SU-DHL-6 (cell line): ENCODE measurements around the gene DOCK6.

Source experiments
- H2AFZ ChIP-seq: fragments of 200-600 bp; sonication (generic); 2 replicates; pipeline ENCODE4 v1.6.1; 2014; ENCODE audit warnings: low read depth, mild to moderate bottlenecking, moderate library complexity, mixed read lengths, antibody characterized with exemption, low read length; ENCODE audit not compliant: severe bottlenecking
- H3F3A ChIP-seq: fragments of 200-600 bp; shearing (Covaris generic); 2 replicates; pipeline ENCODE4 v1.6.0; 2016; ENCODE audit warnings: antibody characterized with exemption, mild to moderate bottlenecking; ENCODE audit not compliant: insufficient read depth
- H3K27ac ChIP-seq: fragments of 200-600 bp; sonication (generic); 2 replicates; pipeline ENCODE4 v1.5.1; 2016; ENCODE audit warnings: low read depth, mild to moderate bottlenecking, low read length, moderate library complexity, mixed read lengths
- H3K27me3 ChIP-seq: fragments of 200-600 bp; sonication (generic), shearing (Covaris generic); 2 replicates; pipeline ENCODE4 v1.6.0; 2014; ENCODE audit warnings: mild to moderate bottlenecking, low read length
- H3K36me3 ChIP-seq: fragments of 200-600 bp; sonication (generic); 2 replicates; pipeline ENCODE4 v1.6.1; 2014; ENCODE audit warnings: mild to moderate bottlenecking, low read length, mixed read lengths
- H3K4me2 ChIP-seq: fragments of 300-600, 200-600 bp; shearing (Covaris generic), sonication (generic); 2 replicates; pipeline ENCODE4 v1.6.0; 2014; ENCODE audit warnings: low read length, low read depth, mild to moderate bottlenecking; ENCODE audit not compliant: poor library complexity, severe bottlenecking
- H3K4me3 ChIP-seq: fragments of 200-600 bp; sonication (generic); 2 replicates; pipeline ENCODE4 v1.5.1; 2014; ENCODE audit warnings: antibody characterized with exemption, low read length, mild to moderate bottlenecking, mixed read lengths; ENCODE audit not compliant: insufficient read depth, poor library complexity, severe bottlenecking
- H3K79me2 ChIP-seq: fragments of 200-600 bp; sonication (generic); 2 replicates; pipeline ENCODE4 v1.6.1; 2014; ENCODE audit warnings: mild to moderate bottlenecking, low read length, moderate library complexity; ENCODE audit not compliant: insufficient read depth
- H3K9ac ChIP-seq: fragments of 200-600 bp; sonication (generic); 2 replicates; pipeline ENCODE4 v1.7.0; 2014; ENCODE audit warnings: mild to moderate bottlenecking, low read length
- H3K9me2 ChIP-seq: fragments of 200-600 bp; sonication (generic); replicated peaks from 2 replicates; pipeline ENCODE4 v1.6.1; 2014; ENCODE audit warnings: low read length; ENCODE audit not compliant: insufficient read depth
- H3K9me3 ChIP-seq: fragments of 200-600 bp; sonication (generic); 2 replicates; pipeline ENCODE4 v1.6.1; 2014; ENCODE audit warnings: low read length, mixed read lengths; ENCODE audit not compliant: insufficient read depth
- H4K20me1 ChIP-seq: fragments of 200-600 bp; sonication (generic); 2 replicates; pipeline ENCODE4 v1.6.1; 2014; ENCODE audit warnings: low read depth, mild to moderate bottlenecking, antibody characterized with exemption, low read length, moderate library complexity, mixed read lengths
- CTCF ChIP-seq: fragments of 200-600 bp; sonication (generic); IDR thresholded peaks from one replicate; pipeline ENCODE4 v1.5.1; 2017; ENCODE audit warnings: antibody characterized with exemption, mild to moderate bottlenecking, low read length, moderate library complexity; ENCODE audit not compliant: insufficient read depth, poor library complexity, severe bottlenecking
- EZH2phosphoT487 ChIP-seq: fragments of 200-600 bp; sonication (generic), shearing (Covaris generic); conservative IDR thresholded peaks from 2 replicates; pipeline ENCODE4 v1.6.1; 2018; ENCODE audit warnings: mild to moderate bottlenecking, antibody characterized with exemption, low read length, moderate library complexity, mixed read lengths

Gene DOCK6

GRCh38 chr19:11208561-11209471 lies 53.5 kb downstream of the DOCK6 start:
- Histone ChIP-seq H2AFZ (no peak overlapping the region), H3K27me3 (no peaks in the 10 kb centered on the region), H3K36me3 (no peaks in the 10 kb centered on the region), H3K9me3 (no peaks in the 10 kb centered on the region), H3K9ac (no peak overlapping the region), H3F3A (0 out of 2 replicates have a peak, but pooled peaks cover 4% of the 10 kb centered on the region), H4K20me1 (no peaks in the 10 kb centered on the region), H3K4me2 (no peak overlapping the region), H3K79me2 (no peaks in the 10 kb centered on the region), H3K9me2 (no peaks in the 10 kb centered on the region), H3K27ac (no peak overlapping the region), H3K4me3 (no peak overlapping the region)
- no peak for TF ChIP-seq EZH2phosphoT487
- no peak for TF ChIP-seq CTCF

DNA sequence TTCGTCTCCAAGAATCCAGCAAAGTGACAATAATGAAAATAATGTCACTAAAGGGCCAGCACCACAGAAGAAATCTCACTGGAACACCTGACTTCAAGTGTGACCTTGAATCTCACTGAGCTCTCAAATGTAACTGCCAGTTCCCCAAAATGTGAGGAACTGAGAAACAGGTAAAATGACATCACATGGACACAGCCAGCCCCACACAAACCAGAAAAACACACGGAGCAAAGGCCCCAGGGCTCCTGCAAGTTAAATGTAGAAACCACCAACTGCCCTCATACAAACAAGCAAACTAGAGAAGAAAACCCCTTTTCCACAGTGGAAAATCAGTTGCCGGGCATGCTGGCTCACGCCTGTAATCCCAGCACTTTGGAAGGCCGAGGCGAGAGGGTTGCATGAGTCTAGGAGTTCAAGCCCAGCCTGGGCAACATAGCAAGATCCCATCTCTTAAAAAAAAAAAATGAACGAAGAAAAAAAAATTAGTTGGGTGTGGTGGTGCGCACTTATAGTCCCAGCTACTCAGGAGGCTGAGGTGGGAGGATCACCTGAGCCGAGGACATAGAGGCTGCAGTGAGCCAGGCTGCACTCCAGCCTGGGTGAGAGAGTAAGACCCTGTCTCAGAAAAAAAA lies 56.3 kb downstream of the DOCK6 start:
- no peaks in the 10 kb centered on the region for H3K9me3 ChIP-seq
- no peak overlapping the region for H2AFZ ChIP-seq
- no peak overlapping the region for H3K9ac ChIP-seq
- H3K27ac ChIP-seq: no peak overlapping the region
- H4K20me1 ChIP-seq: no peaks in the 10 kb centered on the region
- no peaks in the 10 kb centered on the region for H3K36me3 ChIP-seq
- H3K4me2 ChIP-seq: no peak overlapping the region
- no peaks in the 10 kb centered on the region for H3K79me2 ChIP-seq
- H3K27me3 ChIP-seq: no peaks in the 10 kb centered on the region
- no peaks in the 10 kb centered on the region for H3K9me2 ChIP-seq
- 0 out of 2 replicates have a peak, but pooled peaks cover 4% of the 10 kb centered on the region for H3F3A ChIP-seq
- H3K4me3 ChIP-seq: no peak overlapping the region
- TF ChIP-seq CTCF (no peak), EZH2phosphoT487 (no peak)

DNA sequence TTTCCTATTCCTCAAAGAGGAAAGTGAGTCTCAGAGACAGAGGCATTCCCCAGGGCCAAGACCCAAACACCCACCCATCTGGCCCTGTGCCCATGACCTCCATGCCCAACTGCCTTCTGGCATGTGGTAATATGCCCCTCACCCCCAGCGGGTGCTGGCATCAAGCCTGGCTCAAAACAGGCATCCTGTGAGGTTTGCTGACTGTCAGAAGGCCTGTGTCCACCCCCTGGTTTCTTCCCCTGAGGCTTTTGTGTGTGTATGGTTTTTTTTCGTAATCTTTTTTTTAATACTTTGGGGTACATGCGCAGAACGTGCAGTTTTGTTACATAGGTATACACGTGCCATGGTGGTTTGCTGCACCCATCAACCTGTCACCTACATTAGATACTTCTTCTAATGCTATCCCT lies 57.4 kb downstream of the DOCK6 start:
- no peak for TF ChIP-seq CTCF
- no peak for TF ChIP-seq EZH2phosphoT487
- H3K9me2 ChIP-seq: no peaks in the 10 kb centered on the region
- no peak overlapping the region for H2AFZ ChIP-seq
- no peak overlapping the region for H3K4me2 ChIP-seq
- no peaks in the 10 kb centered on the region for H4K20me1 ChIP-seq
- no peaks in the 10 kb centered on the region for H3K79me2 ChIP-seq
- no peaks in the 10 kb centered on the region for H3K27me3 ChIP-seq
- 0 out of 2 replicates have a peak, but pooled peaks cover 4% of the 10 kb centered on the region for H3F3A ChIP-seq
- no peaks in the 10 kb centered on the region for H3K9me3 ChIP-seq
- H3K4me3 ChIP-seq: no peak overlapping the region
- no peak overlapping the region for H3K9ac ChIP-seq
- no peak overlapping the region for H3K27ac ChIP-seq
- no peaks in the 10 kb centered on the region for H3K36me3 ChIP-seq
